ENCODE data around the gene NMT1.

NMT1 gene

DNA sequence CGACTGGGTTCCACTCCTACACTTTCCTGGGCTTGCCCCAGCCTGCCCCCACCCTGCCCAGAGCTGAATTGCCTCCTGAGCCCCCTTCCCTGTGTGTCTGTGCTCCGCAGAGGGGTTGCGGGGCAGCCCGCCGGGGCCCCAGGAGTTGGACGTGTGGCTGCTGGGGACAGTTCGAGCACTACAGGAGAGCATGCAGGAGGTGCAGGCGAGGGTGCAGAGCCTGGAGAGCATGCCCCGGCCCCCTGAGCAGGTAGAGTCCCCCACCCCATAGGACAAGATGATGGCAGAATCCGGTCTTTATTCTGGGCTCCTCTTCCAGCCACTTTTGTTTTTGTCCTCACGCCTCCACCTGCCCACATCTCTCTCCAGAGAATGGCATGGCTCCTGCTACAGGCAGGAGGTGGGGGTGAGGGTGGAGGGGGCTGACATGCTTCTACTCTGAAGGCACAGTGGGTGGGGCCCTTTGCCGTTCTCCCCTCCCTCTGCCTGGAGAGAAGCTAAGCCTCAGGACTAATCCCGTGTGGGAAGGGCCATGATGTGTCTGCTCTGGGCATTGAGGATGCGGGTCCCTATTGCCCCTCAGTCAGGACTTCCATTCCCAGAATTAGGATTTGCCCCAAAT lies 77.9 kb downstream of the NMT1 start:
- DNase-seq (ENCODE audit: insufficient read length, low spot score): peak; percentile 69
- FAIRE-seq: no peak
- TF ChIP-seq, protein P1, sequence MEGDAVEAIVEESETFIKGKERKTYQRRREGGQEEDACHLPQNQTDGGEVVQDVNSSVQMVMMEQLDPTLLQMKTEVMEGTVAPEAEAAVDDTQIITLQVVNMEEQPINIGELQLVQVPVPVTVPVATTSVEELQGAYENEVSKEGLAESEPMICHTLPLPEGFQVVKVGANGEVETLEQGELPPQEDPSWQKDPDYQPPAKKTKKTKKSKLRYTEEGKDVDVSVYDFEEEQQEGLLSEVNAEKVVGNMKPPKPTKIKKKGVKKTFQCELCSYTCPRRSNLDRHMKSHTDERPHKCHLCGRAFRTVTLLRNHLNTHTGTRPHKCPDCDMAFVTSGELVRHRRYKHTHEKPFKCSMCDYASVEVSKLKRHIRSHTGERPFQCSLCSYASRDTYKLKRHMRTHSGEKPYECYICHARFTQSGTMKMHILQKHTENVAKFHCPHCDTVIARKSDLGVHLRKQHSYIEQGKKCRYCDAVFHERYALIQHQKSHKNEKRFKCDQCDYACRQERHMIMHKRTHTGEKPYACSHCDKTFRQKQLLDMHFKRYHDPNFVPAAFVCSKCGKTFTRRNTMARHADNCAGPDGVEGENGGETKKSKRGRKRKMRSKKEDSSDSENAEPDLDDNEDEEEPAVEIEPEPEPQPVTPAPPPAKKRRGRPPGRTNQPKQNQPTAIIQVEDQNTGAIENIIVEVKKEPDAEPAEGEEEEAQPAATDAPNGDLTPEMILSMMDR (IDR thresholded peaks at IDR 0.05; ENCODE audit: insufficient read depth, missing control alignments): no peak

DNA sequence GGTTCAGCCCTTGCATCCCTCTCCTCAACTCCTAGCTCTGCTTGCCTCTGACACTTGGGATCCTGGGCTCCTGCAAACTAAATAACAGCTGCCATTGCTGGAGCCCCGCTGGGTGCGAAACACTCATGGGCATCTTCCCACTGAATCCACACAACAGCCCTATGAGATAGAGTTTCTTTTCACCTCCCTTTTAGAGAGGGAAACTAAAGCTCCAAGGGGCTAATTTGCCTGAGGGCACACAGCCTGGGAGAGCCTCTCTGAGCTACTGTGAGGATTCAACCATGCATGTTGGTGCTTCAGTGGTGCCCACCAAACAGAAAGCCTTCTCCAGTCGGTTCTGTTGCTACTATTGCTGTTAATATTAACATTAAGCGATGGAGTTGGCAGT lies 78.4 kb downstream of the NMT1 start:
- DNase-seq (ENCODE audit: insufficient read length, low spot score): no peak
- FAIRE-seq: no peak
- TF ChIP-seq, protein P1 (IDR thresholded peaks at IDR 0.05; ENCODE audit: insufficient read depth, missing control alignments): no peak

GRCh38 chr17:45143094-45143670 lies 82.1 kb downstream of the NMT1 start:
- DNase-seq (ENCODE audit: insufficient read length, low spot score) (no peak), FAIRE-seq (no peak)
- TF ChIP-seq, protein P1 (IDR thresholded peaks at IDR 0.05; ENCODE audit: insufficient read depth, missing control alignments): no peak

DNA sequence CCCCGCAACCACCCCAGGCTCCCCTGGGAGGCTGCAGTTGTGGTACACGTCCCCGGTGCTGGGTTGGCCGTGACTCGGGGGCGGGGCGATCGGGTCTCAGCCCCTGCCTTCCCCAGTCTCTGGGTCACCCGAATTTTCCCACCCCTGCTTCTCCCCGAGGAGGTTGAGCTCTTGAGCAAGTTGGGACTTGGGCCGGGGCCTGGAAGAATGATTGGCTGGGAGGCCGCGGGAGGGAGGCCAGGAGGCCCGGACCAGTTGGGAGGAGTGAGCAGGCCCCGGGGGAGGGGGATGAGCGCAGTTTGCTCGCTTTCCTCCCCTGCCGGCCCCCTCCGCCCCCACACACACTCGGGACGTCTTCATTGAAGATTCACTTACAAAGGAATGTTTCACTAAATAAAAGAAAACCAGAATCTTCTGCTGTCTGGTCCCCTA lies 82.7 kb downstream of the NMT1 start:
- no peak for FAIRE-seq
- TF ChIP-seq, protein P1 (IDR thresholded peaks at IDR 0.05; ENCODE audit: insufficient read depth, missing control alignments): no peak
- DNase-seq (ENCODE audit: insufficient read length, low spot score): no peak

DNA sequence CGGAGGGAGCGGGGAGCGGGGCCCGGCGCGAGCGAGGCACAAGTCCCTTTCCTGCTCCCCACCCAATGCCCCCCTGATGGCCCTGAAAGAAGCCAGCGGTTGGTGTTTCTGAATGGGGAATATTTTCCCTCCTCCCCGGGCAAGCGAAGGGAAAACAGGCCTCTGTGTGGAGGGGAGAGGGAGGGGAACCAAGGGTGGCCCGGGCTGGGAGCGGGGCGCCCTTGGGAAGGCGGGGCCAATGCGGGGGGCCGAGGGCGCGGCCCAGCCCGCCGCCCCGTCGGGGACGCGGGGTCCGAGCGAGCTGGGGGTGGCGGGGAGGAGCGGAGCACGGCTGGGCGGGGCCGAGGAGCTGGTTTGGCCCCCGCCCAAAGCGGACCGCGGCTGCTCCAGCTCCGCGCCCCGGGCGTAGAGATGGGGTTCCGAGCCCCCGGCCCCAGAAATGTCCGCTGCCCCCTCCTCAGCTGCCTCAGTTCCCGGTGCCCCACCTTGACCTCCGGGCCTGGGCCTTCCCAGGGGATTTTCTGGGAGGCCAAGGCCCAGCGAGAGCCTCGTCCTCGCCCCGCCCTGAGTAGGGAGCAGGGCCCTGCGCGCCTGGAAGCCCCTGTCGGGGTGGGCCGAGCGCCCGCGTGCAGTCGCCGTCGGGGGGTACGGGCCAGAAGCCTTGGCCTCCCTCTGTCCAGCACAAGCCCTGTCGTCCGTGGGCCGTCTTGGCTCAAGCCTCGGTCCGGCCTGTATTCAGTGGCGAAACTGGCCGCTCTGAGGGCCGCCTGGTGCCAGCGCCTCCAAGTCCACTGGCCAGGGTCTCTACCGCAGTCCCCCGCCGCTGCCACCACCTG lies 83.3 kb downstream of the NMT1 start:
- DNase-seq (ENCODE audit: insufficient read length, low spot score) (no peak), FAIRE-seq (no peak)
- TF ChIP-seq, protein P1 (IDR thresholded peaks at IDR 0.05; ENCODE audit: insufficient read depth, missing control alignments): no peak

DNA sequence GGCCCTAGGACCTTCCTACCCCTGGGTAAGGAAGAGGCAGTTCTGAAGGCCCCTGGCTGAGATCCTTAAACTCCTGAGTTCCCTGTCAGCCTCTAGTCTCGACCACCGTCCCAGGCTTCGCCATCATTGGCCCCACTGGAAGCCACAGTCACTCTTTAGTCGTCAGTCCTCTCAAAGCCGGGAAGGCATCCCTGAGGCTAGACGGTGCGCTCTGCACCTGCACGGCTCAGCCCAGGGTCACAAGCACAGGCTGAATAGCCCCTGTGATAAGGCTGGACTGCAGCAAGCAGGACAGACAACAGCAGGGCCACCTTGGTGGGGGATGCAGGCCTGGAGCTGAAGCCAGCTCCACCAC lies 83.9 kb downstream of the NMT1 start:
- TF ChIP-seq, protein P1 (IDR thresholded peaks at IDR 0.05; ENCODE audit: insufficient read depth, missing control alignments): no peak
- FAIRE-seq: no peak
- DNase-seq (ENCODE audit: insufficient read length, low spot score): no peak

DNA sequence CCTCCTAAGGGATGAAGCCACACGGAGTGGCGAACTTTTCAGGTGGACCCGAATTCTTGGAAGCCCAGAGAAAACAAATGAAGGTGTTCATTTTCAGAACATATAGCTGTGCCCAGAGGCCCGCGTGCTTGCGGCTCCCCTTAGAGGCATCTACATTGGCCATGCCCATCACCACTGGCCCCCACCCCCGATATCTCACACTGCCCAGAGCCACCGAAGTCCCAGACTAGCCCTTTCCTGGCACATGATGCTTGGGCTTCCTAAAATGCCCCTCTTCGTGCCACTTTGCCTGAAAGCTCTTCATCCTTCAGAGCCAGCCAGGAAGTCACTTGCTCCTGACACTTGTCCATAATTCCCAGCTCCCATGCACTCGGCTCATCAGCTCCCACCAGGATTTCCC lies 85.0 kb downstream of the NMT1 start:
- TF ChIP-seq, protein P1 (IDR thresholded peaks at IDR 0.05; ENCODE audit: insufficient read depth, missing control alignments): no peak
- DNase-seq (ENCODE audit: insufficient read length, low spot score) (no peak), FAIRE-seq (no peak)
